B cell (primary cell): ENCODE data around the gene PPP2R2C. TPM values are rescaled to one million over a fixed set of nuclear protein-coding genes. Genes with fewer than 3 reads are reported as not detected.

Experiments used
- ATAC-seq: fragments of 200-7000 bp; cut with Tn5 transposase; one replicate; pipeline ENCODE4 v1.10.0; 2021; ENCODE audit warnings: low read depth, mild to moderate bottlenecking, moderate number of reproducible peaks, moderate library complexity
- CTCF ChIA-PET: fragments of 350-600 bp; sonication (Branson Sonifier 250); formaldehyde crosslinking; loops from one replicate; lab custom pipeline; 2021; ENCODE audit warnings: antibody characterized with exemption, inconsistent platforms; lab: Charles Lee
- POLR2A ChIA-PET: fragments of 350-600 bp; sonication (Branson Sonifier 250); formaldehyde crosslinking; loops from one replicate; lab custom pipeline; 2021; ENCODE audit warnings: antibody characterized with exemption; lab: Charles Lee
- DNase-seq: peaks from one replicate; pipeline ENCODE4 v3.0.0; 2013
- H2AFZ ChIP-seq: 2 replicates; pipeline ENCODE4 v1.6.1; 2012; ENCODE audit warnings: mild to moderate bottlenecking, low read depth, low read length; ENCODE audit not compliant: insufficient read depth, poor library complexity, severe bottlenecking
- H3K27ac ChIP-seq, 2 donors: 1 replicate in 1 of 2; 2 replicates in 1 of 2; pipeline ENCODE4 v1.5.1; 2012 to 2013; ENCODE audit warnings: low read length in 2 of 2, mild to moderate bottlenecking in 2 of 2, moderate library complexity in 1 of 2
- H3K27me3 ChIP-seq, 4 experiments: fragments of 200-600 bp in 1 of 4; sonication (generic) in 1 of 4; replicated peaks in 1 of 4; 1 replicate in 2 of 4; 2 replicates in 2 of 4; pipeline versions ENCODE4 v1.6.1 to v1.7.0; 2013 to 2016; ENCODE audit warnings: low read length in 3 of 4, mild to moderate bottlenecking in 2 of 4, mixed read lengths in 1 of 4, moderate library complexity in 1 of 4; ENCODE audit not compliant: insufficient read depth in 4 of 4, control insufficient read depth in 3 of 4; ENCODE audit errors: control extremely low read depth in 1 of 4
- H3K36me3 ChIP-seq, 2 experiments: replicated peaks in 1 of 2; 1 replicate in 1 of 2; 2 replicates in 1 of 2; pipeline versions ENCODE4 v1.6.1 to v1.7.1; 2013; ENCODE audit warnings: low read length in 1 of 2; ENCODE audit not compliant: insufficient read depth in 2 of 2, control insufficient read depth in 1 of 2; ENCODE audit errors: control extremely low read depth in 1 of 2, extremely low read depth in 1 of 2
- H3K4me1 ChIP-seq, 2 donors: fragments of 200-600 bp in 1 of 2; sonication (generic) in 1 of 2; 1 replicate in 1 of 2; 2 replicates in 1 of 2; pipeline versions ENCODE4 v1.5.1 to v1.6.1; 2013 to 2017; ENCODE audit warnings: low read length in 2 of 2; ENCODE audit not compliant: control insufficient read depth in 2 of 2, insufficient read depth in 2 of 2
- H3K4me2 ChIP-seq: replicated peaks from 2 replicates; pipeline ENCODE3; 2012; ENCODE audit warnings: mild to moderate bottlenecking, low read depth, low read length; ENCODE audit not compliant: poor library complexity, severe bottlenecking
- H3K4me3 ChIP-seq, 5 experiments: fragments of 200-600 bp in 1 of 5; sonication (generic) in 1 of 5; 1 replicate in 3 of 5; 2 replicates in 2 of 5; pipeline versions ENCODE4 v1.5.1 to v1.7.0; 2011 to 2016; ENCODE audit warnings: low read length in 4 of 5, mild to moderate bottlenecking in 4 of 5, low read depth in 2 of 5, control low read depth in 1 of 5, moderate library complexity in 1 of 5; ENCODE audit not compliant: insufficient read depth in 1 of 5; ENCODE audit errors: control extremely low read depth in 1 of 5, extremely low read depth in 1 of 5
- H3K79me2 ChIP-seq: fragments of 200-600 bp; sonication (generic); one replicate; pipeline ENCODE4 v1.6.0; 2016; ENCODE audit warnings: low read length; ENCODE audit not compliant: control insufficient read depth, insufficient read depth
- H3K9ac ChIP-seq: fragments of 200-600 bp; sonication (generic); 2 replicates; pipeline ENCODE4 v1.6.1; 2017; ENCODE audit warnings: mild to moderate bottlenecking, low read length, moderate library complexity
- H3K9me3 ChIP-seq, 3 donors: one replicate each; pipeline versions ENCODE4 v1.6.1 to v1.7.1; 2013; ENCODE audit warnings: low read length in 2 of 3; ENCODE audit not compliant: control insufficient read depth in 2 of 3, insufficient read depth in 1 of 3; ENCODE audit errors: control extremely low read depth in 1 of 3
- H4K20me1 ChIP-seq: 2 replicates; pipeline ENCODE4 v1.6.0; 2012; ENCODE audit warnings: mild to moderate bottlenecking, low read length; ENCODE audit not compliant: insufficient read depth, control insufficient read depth, poor library complexity, severe bottlenecking
- H3K27ac Mint-ChIP-seq: one replicate; pipeline ENCODE4 v1.8.0; 2021; ENCODE audit warnings: mixed read lengths
- H3K27me3 Mint-ChIP-seq: one replicate; pipeline ENCODE4 v1.8.0; 2021; ENCODE audit warnings: mixed read lengths
- H3K4me1 Mint-ChIP-seq: one replicate; pipeline ENCODE4 v1.8.0; 2021; ENCODE audit warnings: mixed read lengths
- H3K4me3 Mint-ChIP-seq: one replicate; pipeline ENCODE4 v1.8.0; 2021; ENCODE audit warnings: mixed read lengths
- H3K9me3 Mint-ChIP-seq: one replicate; pipeline ENCODE4 v1.8.0; 2022; ENCODE audit warnings: mixed read lengths; ENCODE audit not compliant: insufficient read depth
- CTCF ChIP-seq: fragments of 200-600 bp; IDR thresholded peaks from one replicate; pipeline ENCODE4 v1.8.0; 2022; ENCODE audit warnings: antibody characterized with exemption, mild to moderate bottlenecking
- EZH2 ChIP-seq: IDR thresholded peaks from 2 replicates; pipeline ENCODE4 v1.6.1; 2012; ENCODE audit warnings: borderline replicate concordance, low read depth, mild to moderate bottlenecking, moderate library complexity, low read length; ENCODE audit not compliant: insufficient read depth, poor library complexity, severe bottlenecking
- WGBS: methylation state at CpG from one replicate; pipeline ENCODE4 v1.1.5; 2013; ENCODE audit warnings: missing lambda C conversion rate; ENCODE audit not compliant: insufficient coverage; 5-methylcytosine and 5-hydroxymethylcytosine counted together
- intact Hi-C: fragments of 100-400 bp; cut with micrococcal nuclease; formaldehyde crosslinking; loops from one replicate; pipeline ENCODE4 v1.10.0; 2022
- polyA minus RNA-seq: library from RNA; depleted of rRNA, polyadenylated mRNA; stranded (reverse); fragments of >200 nt; gene quantifications from 2 replicates; pipeline ENCODE4 v1.2.3, GENCODE V29; 2012
- polyA plus RNA-seq: library from polyadenylated mRNA; depleted of rRNA; stranded (reverse); fragments of >200 nt; gene quantifications from 2 replicates; pipeline ENCODE4 v1.2.3, GENCODE V29; 2012
- total RNA-seq, 2 donors: library from RNA; stranded (reverse); fragments of 120-200 nt in 1 of 2; gene quantifications; 1 replicate in 1 of 2; 2 replicates in 1 of 2; pipeline versions ENCODE4 v1.2.3 to v1.2.4, GENCODE V29; 2013 to 2022

PPP2R2C gene
- total RNA-seq (not detected in 2 replicates), polyA plus RNA-seq (not detected in 2 replicates), polyA minus RNA-seq (not detected in 2 replicates)
- not detected for total RNA-seq (2013)

GRCh38 chr4:6472387-6473263 lies at the start of gene PPP2R2C:
Gene PPP2R2C, minus strand, starts transcription at chr4:6472614. Its CDS starts 385 bp downstream, at chr4:6472229.
- Mint-ChIP-seq H3K4me3 (peak within 1 kb of the TSS; percentile 16), H3K4me1 (peaks cover 8% of the 10 kb centered on the region), H3K9me3 (no peaks in the 10 kb centered on the region), H3K27ac (no peak within 1 kb of the TSS), H3K27me3 (peaks cover 52% of the 10 kb centered on the region)
- ATAC-seq: no peak
- POLR2A ChIA-PET: no interaction called here
- H3K36me3 ChIP-seq: no peaks in the 10 kb centered on the region
- no peaks in the 10 kb centered on the region for H4K20me1 ChIP-seq
- intact Hi-C loops: no loop called here
- H2AFZ ChIP-seq: no peak within 1 kb of the TSS
- H3K9ac ChIP-seq: no peak within 1 kb of the TSS
- H3K4me1 ChIP-seq: no peaks in the 10 kb centered on the region
- H3K4me2 ChIP-seq: no peak within 1 kb of the TSS
- H3K4me3 ChIP-seq: no peak within 1 kb of the TSS
- DNase-seq: no peak
- H3K27ac ChIP-seq: no peak within 1 kb of the TSS
- CTCF ChIA-PET: no interaction called here
- H3K79me2 ChIP-seq: no peaks in the 10 kb centered on the region
- peaks cover 0 to 36% (median 4%) of the 10 kb centered on the region in 4 experiments for H3K27me3 ChIP-seq
- H3K9me3 ChIP-seq: peaks cover 0 to 18% (median 0%) of the 10 kb centered on the region in 3 donors
- WGBS: 2% methylated on average over 81 of the region's 86 CpGs
- TF ChIP-seq EZH2 (no peak), CTCF (no peak)

- Histone ChIP-seq H2AFZ (no peak overlapping the region), H3K27ac (no peak overlapping the region), H3K36me3 (no peaks in the 10 kb centered on the region), H4K20me1 (no peaks in the 10 kb centered on the region), H3K4me1 (no peaks in the 10 kb centered on the region), H3K27me3 (no peaks in the 10 kb centered on the region), H3K9me3 (peaks cover 0 to 8% (median 0%) of the 10 kb centered on the region in 3 donors), H3K4me2 (no peak overlapping the region), H3K79me2 (no peaks in the 10 kb centered on the region), H3K9ac (no peak overlapping the region), H3K4me3 (no peak overlapping the region)
- POLR2A ChIA-PET: no interaction called here
- DNase-seq (no peak), ATAC-seq (no peak)
- Mint-ChIP-seq H3K27ac (no peak overlapping the region), H3K4me1 (no peaks in the 10 kb centered on the region), H3K4me3 (no peak overlapping the region), H3K27me3 (peaks cover 21% of the 10 kb centered on the region), H3K9me3 (no peaks in the 10 kb centered on the region)
- 90% methylated on average over 4 of the region's 6 CpGs for WGBS
- CTCF ChIA-PET: no interaction called here
- TF ChIP-seq EZH2 (no peak), CTCF (no peak)
- intact Hi-C loops: no loop called here
Measured at GRCh38 chr4:6520978-6521377, 48.6 kb upstream of the PPP2R2C start.
